Activated effector memory CD4-positive, alpha-beta T cell treated with Interleukin-2 at 50 U/mL for 16 hours (primary cell): Measurements from ENCODE around the gene TNNC2.
"Not testable (repeated sequence)": the region's sequence is repeated elsewhere in the genome, so short reads cannot be mapped to it uniquely, and the experiment has no call there.

Source experiments
- DNase-seq: peaks from one replicate; pipeline ENCODE4 v3.0.0-alpha.2; 2020

The TNNC2 gene

GRCh38 chr20:45827030-45827652, at the start of gene TNNC2:
Gene TNNC2 (minus strand): TSS chr20:45827312. CDS start chr20:45827248, 64 bp downstream.
- no peak for DNase-seq

- DNase-seq, result no peak
These were observed 47.5 kb upstream of the TNNC2 start for GRCh38 chr20:45874576-45874975.

GRCh38 chr20:45874104-45874481, 47.0 kb upstream of the TNNC2 start:
- not testable (repeated sequence) for DNase-seq

- DNase-seq, result no peak
These were observed 46.4 kb upstream of the TNNC2 start for GRCh38 chr20:45873409-45874103.

GRCh38 chr20:45872626-45873025, 45.5 kb upstream of the TNNC2 start:
- DNase-seq, result no peak

- no peak for DNase-seq
These were observed 40.7 kb upstream of the TNNC2 start for GRCh38 chr20:45867819-45868176.

- DNase-seq, result no peak
These were observed 40.2 kb upstream of the TNNC2 start for GRCh38 chr20:45867136-45867818.

- no peak for DNase-seq
These were observed 39.3 kb upstream of the TNNC2 start for GRCh38 chr20:45866454-45866853.

- no peak for DNase-seq
These were observed 36.7 kb upstream of the TNNC2 start for GRCh38 chr20:45863543-45864470.

GRCh38 chr20:45861221-45862075, 34.3 kb upstream of the TNNC2 start:
- DNase-seq, result no peak

GRCh38 chr20:45860560-45861220, 33.6 kb upstream of the TNNC2 start:
- no peak for DNase-seq

GRCh38 chr20:45859916-45860315, 32.8 kb upstream of the TNNC2 start:
- no peak for DNase-seq

- DNase-seq, result no peak
These were observed 30.7 kb upstream of the TNNC2 start for GRCh38 chr20:45857882-45858216.

GRCh38 chr20:45857114-45857881, 30.2 kb upstream of the TNNC2 start, which contains the start of the genes ACOT8 and ZSWIM3:
Gene ACOT8 (minus strand): TSS chr20:45857392. CDS start chr20:45857315, 77 bp downstream.
Gene ZSWIM3 (plus strand): TSS chr20:45857614. CDS start chr20:45857826, 212 bp downstream.
- DNase-seq, result peak; percentile 84

- DNase-seq, result no peak
These were observed 26.4 kb upstream of the TNNC2 start for GRCh38 chr20:45853484-45853883.

- no peak for DNase-seq
These were observed 25.2 kb upstream of the TNNC2 start for GRCh38 chr20:45852326-45852725.

GRCh38 chr20:45851501-45851900, 24.4 kb upstream of the TNNC2 start:
- no peak for DNase-seq

- DNase-seq, result no peak
These were observed 23.8 kb upstream of the TNNC2 start for GRCh38 chr20:45850926-45851325.

GRCh38 chr20:45850238-45850637, 23.1 kb upstream of the TNNC2 start:
- no peak for DNase-seq

GRCh38 chr20:45848969-45849582, 22.0 kb upstream of the TNNC2 start:
- no peak for DNase-seq
